NCI-H1436 treated with DMSO at 0.1 percent for 48 hours (cell line): ENCODE data around the gene FLYWCH2.
A peak's percentile ranks its signal among the peaks of the same experiment; 100 is the strongest.
"Not testable (repeated sequence)": the region's sequence is repeated elsewhere in the genome, so short reads cannot be mapped to it uniquely, and the experiment has no call there.

Experiments
- DNase-seq: peaks from one replicate; lab custom pipeline; 2025; lab: John Stamatoyannopoulos, UW

Gene FLYWCH2

DNA sequence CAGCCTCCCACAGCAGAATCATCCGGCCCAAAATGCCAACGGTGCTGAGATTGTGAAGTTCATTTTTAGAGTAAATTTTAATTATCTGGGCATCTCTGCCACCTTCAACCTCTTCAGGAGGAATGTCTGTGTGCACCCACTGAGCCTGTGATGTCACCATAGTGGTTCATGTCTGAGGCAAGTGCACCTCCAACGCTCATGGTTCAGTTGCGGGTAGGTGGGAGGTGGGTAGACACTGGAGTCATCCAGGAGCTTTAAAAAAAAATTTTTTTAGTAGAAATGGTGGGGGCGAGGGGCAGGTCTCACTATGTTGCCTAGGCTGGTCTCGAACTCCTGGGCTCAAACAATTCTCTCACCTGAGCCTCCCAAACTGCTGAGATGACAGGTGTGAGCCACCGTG is 30.6 kb downstream of the FLYWCH2 start:
- no peak for DNase-seq

GRCh38 chr16:2914233-2914632 is 31.2 kb downstream of the FLYWCH2 start:
- DNase-seq, result no peak

- no peak for DNase-seq
Measured at GRCh38 chr16:2915196-2915929, 32.3 kb downstream of the FLYWCH2 start.

DNA sequence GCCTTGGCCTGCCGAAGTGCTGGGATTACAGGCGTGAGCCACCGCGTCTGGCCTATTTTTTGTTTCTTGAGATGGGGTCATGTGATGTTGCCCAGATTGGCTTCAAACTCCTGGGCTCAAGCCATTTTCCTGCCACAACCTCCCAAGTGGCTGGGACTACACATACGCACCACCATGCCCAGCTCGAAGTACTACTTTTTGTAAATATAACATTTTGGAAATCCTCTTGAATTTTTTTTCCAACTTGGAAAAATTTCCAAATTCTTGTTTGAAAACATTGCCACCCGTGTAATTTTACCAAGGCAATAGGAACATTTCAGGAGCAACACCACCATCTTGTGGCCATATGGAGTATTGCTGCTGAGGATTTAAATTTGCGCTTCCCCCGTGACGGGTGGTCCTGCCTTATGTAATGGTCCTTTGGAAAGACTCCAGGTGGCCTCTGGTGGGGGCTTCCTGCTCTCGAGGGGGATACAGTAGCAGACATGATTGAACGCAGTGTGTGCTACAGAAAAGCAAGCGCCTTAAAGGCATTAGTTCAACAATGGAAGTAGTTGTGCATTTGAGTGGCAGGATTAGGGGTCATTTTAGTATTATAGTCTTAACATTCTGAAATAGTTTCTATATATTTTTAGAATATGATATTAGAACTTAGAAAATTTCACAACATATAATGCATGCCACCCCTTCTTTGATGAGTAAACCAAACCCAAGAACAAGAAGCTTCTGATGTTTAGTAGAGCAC is 36.7 kb downstream of the FLYWCH2 start:
- DNase-seq, result no peak

- no peak for DNase-seq
Measured at GRCh38 chr16:2923481-2923880, 40.5 kb downstream of the FLYWCH2 start.

DNA sequence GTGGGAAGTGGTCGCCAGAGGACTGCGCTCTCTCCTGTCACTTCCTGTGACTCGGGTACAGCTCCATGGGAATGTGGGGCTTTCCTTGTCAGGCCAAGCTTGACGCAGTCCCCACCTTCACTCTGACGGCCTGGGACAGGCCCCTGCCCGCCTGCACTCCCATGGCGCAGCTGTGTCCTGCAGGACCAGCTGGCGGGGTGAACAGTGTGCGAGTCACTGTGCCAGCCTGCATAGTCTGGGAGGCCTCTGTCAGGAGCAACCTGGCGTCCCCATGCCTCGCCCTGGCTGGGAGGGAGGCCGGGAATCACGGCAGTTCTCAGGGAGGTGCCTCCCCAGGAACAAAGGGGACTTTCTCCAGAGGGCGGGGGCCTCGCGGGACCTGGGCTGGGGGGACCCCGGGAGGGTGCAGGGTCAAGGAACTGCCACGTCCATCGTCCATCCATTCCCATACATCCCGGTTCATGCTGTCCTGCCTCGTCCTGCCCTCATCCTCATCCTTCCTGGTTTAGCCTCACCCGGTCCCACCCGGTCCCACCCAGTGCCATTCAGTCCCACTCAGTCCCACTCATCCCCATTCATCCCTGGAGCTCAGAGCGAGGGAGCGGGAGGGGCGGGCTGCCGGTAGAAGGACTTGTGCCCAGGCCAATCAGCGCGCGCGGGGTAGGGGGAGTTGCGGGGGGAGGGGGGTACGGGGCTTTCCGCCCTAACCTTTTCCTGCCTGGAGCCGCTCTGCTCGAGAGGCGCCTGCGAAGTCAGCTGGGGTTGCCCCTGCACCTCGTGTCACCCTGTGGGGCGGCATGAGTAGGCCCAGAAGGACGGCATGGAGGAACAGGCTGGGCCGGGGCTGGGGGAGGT is 42.1 kb downstream of the FLYWCH2 start:
- DNase-seq, result no peak

GRCh38 chr16:2925951-2926649 is 43.1 kb downstream of the FLYWCH2 start:
- DNase-seq, result no peak

DNA sequence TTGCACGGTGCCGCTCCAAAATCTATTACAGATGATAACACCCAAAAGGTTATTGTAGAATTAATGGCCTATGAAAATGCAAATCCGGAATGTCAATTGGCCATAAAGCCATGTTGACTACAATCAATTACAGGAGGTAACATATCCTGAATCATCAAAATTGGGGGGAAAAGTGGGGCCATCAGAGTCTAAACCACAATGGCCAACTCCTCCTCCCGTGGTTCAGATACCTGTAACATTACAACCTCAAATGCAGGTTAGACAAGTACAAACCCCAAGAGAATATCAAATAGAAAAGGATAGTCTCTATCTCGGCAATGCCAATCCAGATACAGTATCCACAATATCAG is 43.6 kb downstream of the FLYWCH2 start:
- DNase-seq, result no peak

- peak; percentile 63 for DNase-seq
Measured at GRCh38 chr16:2927010-2927646, 44.1 kb downstream of the FLYWCH2 start.

DNA sequence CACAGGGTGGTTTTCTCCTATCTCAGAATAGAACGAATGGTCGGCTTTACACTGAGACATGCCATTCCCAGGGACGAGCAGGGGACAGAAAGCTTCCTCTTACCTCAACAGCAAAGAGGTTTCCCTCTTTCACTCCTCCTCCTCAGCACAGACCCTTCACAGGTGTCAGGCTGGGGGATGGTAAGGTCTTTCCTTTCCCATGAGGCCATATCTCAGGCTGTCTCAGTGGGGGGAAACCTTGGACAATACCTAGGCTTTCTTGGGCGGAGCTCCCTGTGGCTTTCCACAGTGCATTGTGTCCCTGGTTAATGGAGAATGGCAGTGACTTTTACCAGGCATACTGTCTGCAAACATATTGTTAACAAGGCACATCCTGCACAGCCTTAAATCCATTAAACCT is 45.1 kb downstream of the FLYWCH2 start:
- not testable (repeated sequence) for DNase-seq

DNA sequence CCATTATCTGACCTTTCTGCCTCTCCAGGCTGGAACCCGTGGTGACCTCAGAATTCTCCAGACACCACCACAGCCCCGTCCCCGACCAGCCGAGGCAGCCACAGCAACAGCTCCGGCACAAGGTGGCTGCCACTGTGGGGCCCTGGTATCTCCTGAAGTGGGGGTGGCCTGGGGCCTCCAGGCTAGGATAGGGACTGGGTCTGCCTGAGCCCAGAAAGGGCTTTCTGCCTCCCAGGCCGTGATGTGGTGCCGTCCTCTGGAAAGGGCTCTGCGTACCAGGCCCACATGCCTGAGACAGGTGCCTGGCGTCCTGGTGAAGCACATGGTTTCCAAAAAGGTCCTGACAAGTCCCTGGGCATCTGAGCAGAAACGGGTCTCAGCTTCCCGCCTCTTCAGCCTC is 45.8 kb downstream of the FLYWCH2 start:
- no peak for DNase-seq

DNA sequence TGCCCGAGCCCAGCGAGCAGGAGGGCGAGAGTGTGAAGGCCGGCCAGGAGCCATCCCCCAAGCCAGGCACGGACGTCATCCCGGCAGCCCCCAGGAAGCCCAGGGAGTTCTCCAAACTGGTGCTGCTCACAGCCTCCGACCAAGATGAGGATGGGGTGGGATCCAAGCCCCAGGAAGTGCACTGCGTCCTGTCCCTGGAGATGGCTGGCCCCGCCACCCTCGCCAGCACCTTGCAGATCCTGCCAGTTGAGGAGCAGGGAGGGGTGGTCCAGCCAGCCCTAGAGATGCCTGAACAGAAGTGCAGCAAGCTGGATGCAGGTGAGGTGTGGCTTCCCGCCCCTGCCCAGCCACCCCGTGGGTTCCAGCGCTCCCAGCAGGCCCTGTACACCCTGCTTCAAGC is 46.7 kb downstream of the FLYWCH2 start:
- no peak for DNase-seq

DNA sequence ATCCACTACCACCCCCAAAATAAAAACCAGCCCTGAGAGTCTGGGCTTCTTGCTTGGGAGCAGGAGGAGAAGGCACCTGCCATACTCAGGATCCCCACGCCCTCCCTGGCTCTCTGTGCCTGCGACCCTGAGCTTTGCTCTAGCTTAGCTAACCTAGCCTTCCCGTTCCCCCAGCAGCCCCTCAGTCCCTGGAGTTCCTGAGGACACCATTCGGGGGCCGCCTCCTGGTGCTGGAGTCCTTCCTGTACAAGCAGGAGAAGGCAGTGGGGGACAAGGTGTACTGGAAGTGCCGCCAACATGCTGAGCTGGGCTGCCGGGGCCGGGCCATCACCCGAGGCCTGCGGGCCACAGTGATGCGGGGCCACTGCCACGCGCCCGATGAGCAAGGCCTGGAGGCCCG is 47.2 kb downstream of the FLYWCH2 start:
- DNase-seq, result no peak

GRCh38 chr16:2931231-2931914 is 48.4 kb downstream of the FLYWCH2 start:
- not testable (repeated sequence) for DNase-seq

DNA sequence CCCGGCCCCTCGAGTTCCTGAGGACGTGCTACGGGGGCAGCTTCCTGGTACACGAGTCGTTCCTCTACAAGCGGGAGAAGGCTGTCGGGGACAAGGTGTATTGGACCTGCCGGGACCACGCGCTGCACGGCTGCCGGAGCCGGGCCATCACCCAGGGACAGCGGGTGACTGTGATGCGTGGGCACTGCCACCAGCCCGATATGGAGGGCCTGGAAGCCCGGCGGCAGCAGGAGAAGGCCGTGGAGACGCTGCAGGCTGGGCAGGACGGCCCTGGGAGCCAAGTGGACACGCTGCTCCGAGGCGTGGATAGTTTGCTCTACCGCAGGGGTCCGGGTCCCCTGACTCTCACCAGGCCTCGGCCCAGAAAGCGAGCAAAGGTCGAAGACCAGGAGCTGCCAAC is 50.1 kb downstream of the FLYWCH2 start:
- no peak for DNase-seq

- DNase-seq, result no peak
Measured at GRCh38 chr16:2933701-2934100, 50.7 kb downstream of the FLYWCH2 start.

DNA sequence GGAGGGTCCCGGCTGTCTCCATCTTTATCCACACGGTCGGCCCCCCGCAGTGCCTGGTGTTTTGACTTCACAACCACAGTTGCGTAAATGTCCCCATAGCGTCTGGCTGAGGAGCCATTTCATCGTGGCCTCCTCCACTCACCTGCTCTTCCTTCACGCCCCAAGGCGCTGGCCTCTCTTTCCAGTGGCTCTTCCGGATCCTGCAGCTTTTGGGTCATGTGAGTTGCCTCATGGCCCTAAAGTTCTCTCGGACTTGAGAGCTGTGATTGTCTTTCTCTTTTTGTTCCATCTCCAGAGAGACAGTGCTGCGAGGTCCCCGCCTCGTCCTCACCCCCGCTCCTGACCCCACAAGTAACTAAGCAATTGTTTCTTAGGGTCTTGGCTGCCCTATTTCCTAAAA is 51.4 kb downstream of the FLYWCH2 start:
- no peak for DNase-seq

DNA sequence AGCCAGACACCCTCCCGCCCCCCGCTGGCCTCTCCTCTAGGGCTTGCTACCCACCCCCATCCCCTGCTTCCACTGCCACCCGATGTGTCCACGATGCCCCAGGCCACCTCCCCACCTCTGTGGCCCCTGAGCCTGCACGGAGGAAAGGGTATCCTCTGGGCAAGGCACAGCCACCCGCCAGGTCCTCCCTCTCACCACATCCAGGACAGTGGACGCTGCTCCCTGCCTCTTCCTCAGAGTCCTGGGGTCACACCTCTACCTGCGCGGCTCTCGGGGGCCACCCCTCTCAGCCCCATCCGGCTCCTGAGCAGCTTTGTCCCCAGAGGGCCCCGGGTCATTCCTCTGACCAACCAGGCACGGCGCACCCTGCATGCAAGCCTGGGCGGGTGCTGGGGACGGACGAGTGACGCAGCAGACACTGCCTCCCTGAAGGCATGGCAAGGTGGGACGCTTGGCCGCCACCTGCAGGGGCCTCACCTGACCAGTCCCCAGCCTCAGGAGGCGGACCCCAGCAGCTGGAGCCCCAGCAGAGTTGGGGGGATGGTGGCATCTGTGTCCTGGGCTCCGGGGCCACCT is 53.5 kb downstream of the FLYWCH2 start:
- no peak for DNase-seq

- DNase-seq, result no peak
Measured at GRCh38 chr16:2937170-2937569, 54.2 kb downstream of the FLYWCH2 start.

GRCh38 chr16:2938206-2938605 is 55.2 kb downstream of the FLYWCH2 start:
- no peak for DNase-seq

DNA sequence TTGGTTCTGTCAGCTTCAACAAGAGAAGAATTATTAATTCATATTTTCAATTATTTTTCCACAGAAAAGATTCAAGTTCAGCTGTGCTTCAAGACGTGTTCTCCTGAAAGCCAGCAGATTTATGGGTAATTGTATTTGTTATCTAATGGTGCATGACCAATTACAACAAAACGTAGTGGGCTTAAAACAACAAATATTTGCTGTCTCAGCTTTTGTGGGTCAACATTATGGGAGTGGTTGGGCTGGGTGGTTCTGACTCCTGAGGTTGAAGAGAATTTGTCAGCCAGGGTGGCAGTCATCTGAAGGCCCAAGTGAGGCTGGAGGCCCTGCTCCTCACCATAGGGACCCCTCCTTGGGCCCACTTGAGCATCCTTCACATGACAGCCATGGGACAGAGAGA is 57.0 kb downstream of the FLYWCH2 start:
- no peak for DNase-seq
